T-helper 1 cell treated with Interleukin-12 subunit alpha and Interleukin-12 subunit beta and Interleukin-4 antibody, amounts not matched to agents 30 ng/mL and 1 ng/mL, for 36 hours (primary cell): ENCODE data around the gene KMT5C. TPM values are rescaled to one million over a fixed set of nuclear protein-coding genes. Genes with fewer than 3 reads are reported as not detected.

ENCODE experiments used
- intact Hi-C: fragments of 100-400 bp; cut with micrococcal nuclease; formaldehyde crosslinking; loops from one replicate; pipeline ENCODE4 v1.15.1; 2024
- total RNA-seq: library from RNA; stranded (reverse); gene quantifications from 2 replicates; pipeline ENCODE4 v1.2.3, GENCODE V29; 2022

KMT5C gene
- total RNA-seq, 1 donor from 2014 or later, result 15.4 TPM

GRCh38 chr19:55383279-55384130, 43.8 kb downstream of the KMT5C start:
- intact Hi-C loops, result loop anchor here (1.0 to 10.0 kb wide), 2 partner anchors 91 to 919 kb away; partner anchors contain the start of gene LENG9

DNA sequence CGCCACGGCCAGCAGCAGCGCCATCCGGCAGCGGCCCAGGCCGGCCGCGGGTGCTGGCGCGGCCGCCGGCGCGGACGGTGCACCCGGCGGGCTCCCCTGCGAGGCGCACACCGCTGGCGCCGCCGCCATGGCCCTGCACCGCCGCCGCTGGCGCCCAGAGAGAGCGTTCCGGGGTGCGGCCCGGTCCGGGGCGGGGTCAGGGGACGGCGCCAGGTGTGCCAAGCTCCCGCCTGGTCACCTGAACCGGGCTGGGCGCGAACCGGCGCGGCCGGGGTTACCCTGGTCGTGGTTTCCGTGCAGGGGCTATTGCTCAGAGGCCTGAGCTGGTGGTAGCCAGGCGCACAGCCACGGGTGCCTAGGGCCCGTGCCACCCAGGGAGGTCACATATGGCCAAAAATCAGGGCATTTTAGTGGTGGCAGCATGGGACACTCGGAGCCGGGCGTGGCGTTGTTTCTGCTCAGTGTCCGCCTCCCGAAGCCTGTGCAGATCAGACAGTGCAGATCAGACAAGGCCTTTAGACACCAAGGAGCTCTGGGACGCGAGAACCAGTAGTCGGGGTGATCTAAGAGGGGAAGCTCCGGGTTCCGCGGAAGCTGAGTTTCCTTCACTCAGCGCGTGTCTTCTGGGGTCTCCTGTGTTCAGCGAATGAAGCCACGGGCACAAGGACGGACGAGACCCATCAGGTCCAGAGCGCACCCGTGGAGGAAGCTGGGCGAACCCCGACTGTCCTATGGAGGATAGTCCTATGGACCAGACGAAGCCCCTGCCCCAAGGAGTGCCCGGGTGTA, 44.6 kb downstream of the KMT5C start, which contains the start of gene TMEM238:
TMEM238 (minus strand) TSS at position 162 of the 789 bp plus-strand sequence; CDS start at position 129, 33 bp downstream.
- intact Hi-C loops, result loop anchor here (10.0 kb wide), 1 partner anchor 920 kb away; the partner anchor contains the start of gene LENG9

DNA sequence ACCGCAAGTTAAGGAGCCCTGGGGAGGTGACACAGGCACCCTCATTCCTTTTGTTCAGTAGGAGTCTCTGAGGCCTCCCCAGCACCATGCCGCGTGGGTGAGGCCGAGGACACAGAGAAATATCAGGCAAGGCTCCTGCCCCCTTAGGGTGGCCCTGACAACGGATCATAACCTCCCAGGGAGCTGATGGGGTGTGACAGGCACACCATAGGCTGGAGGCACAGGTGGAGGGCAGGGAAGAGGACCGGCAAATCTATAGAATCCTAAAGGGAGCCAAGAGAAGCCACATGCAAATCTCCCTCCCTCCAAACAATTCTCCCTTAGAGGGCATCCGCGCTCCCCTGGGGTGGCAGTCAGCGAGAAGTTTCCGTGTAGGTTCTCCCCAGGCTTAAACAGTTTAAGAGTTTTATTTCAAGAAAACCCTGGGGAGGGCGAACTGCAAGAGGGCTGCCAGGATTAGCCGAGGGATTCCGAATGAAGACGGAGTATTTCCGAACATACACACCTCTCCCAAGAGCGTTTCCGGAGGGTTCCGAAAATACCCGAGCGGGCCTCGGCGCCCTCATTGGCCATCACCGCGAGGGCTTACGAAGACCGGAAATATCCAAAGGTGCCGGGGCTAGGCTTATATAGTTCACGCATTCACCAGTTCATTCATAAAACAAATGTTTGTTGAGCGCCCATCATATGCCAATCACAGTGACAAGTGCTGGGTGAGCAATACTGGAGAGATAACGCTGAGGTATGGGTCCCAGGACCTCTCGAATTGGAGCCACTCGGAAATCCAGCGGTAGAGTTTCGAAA, 45.4 kb downstream of the KMT5C start:
- intact Hi-C loops, result loop anchor here (1.0 to 10.0 kb wide), 16 partner anchors 23 to 920 kb away; partner anchors contain the start of genes COX6B2, FIZ1, HSPBP1 and ISOC2

GRCh38 chr19:55385724-55386492, 46.2 kb downstream of the KMT5C start, which contains the start of gene RPL28:
Gene RPL28, plus strand, starts transcription at chr19:55385932. Its CDS starts 426 bp downstream, at chr19:55386358.
- intact Hi-C loops, result loop anchor here (1.0 to 10.0 kb wide), 16 partner anchors 22 to 921 kb away; partner anchors contain the start of genes COX6B2, FIZ1, HSPBP1 and ISOC2

DNA sequence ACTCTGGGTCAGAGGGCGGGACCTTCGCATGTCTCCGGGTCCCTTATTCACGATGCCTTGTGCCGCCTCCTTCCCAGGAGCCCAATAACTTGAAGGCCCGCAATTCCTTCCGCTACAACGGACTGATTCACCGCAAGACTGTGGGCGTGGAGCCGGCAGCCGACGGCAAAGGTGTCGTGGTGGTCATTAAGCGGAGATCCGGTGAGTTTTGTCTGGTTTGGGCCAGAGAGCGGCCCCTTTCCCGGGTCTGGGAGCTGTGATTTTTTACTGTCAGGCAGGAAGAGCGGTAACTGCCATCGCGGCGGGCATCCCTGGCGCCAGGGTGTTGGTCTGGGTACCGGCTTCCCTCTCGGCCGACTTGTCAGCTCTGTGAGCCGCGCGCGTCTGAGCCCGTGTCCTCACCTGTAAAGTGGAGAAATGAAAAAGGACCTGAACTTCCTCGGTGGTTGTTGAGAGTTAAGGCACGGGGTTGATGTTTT, 46.9 kb downstream of the KMT5C start:
- intact Hi-C loops, result loop anchor here (5.0 to 10.0 kb wide), 3 partner anchors 116 to 922 kb away; partner anchors contain the start of genes LENG9, ZNF580 and ZNF581

- intact Hi-C loops, result loop anchor here (5.0 to 10.0 kb wide), 3 partner anchors 114 to 923 kb away; partner anchors contain the start of genes LENG9, ZNF580 and ZNF581
These were observed 48.2 kb downstream of the KMT5C start for GRCh38 chr19:55387736-55388497.

DNA sequence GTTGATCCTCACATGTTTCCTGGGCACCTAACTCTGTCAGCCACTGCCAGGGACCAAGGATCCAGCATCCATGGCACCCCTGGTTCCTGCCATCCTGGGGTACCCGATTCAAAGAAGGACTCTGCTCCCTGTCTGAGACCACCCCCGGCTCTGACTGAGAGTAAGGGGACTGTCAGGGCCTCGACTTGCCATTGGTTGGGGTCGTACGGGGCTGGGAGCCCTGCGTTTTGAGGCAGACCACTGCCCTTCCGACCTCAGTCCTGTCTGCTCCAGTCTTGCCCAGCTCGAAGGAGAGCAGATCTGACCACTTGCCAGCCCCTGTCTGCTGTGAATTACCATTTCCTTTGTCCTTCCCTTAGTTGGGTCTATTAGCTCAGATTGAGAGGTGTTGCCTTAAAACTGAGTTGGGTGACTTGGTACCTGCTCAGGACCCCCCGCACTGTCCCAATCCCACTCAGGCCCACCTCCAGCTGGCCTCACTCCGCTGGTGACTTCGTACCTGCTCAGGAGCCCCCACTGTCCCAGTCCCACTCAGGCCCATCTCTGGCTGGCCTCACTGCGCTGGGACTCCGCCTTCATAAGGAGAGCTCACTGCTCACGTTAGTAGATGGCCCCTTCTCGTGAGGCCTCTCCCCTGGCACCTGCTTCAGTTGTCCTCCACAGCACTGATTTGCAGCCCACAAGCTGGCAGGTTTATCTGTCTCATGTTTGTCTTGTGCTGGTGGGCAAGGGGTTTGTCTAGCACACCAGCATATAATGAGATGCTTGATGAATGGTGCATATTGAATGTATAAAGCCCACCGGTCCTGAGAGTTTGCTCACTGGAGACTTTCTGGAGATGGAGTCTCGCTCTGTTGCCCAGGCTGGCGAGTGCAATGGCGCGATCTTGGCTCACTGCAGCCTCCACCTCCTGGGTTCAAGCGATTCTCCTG, 50.0 kb downstream of the KMT5C start:
- intact Hi-C loops, result loop anchor here (5.0 to 10.0 kb wide), 3 partner anchors 113 to 925 kb away; partner anchors contain the start of genes LENG9, ZNF580 and ZNF581

GRCh38 chr19:55390461-55390880, 50.8 kb downstream of the KMT5C start:
- intact Hi-C loops, result no loop called here

DNA sequence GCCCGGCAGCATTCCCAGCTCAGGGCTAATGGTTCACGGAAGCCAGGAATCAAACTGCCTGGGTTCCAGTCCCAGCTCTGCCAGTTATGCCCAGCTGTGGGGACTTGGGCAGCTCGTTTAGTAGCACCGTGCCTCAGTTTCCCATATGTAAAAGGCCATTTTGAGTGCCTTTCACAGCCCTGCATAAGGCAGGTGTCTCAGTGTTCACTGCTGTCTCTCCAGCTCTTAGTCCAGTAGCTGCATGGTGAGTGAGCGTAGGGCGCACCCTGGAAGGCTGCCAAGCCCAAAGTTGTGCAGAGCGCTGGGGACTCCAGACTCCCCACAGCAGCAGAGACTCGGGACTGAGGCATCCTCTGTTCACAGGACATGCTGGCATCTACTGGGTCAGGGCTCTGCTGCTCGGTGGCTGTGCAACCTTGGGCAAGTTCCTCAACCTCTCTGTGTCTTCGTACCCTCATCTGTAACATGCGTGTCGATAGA, 51.6 kb downstream of the KMT5C start:
- intact Hi-C loops, result no loop called here

- intact Hi-C loops, result no loop called here
These were observed 52.3 kb downstream of the KMT5C start for GRCh38 chr19:55391702-55392615.

DNA sequence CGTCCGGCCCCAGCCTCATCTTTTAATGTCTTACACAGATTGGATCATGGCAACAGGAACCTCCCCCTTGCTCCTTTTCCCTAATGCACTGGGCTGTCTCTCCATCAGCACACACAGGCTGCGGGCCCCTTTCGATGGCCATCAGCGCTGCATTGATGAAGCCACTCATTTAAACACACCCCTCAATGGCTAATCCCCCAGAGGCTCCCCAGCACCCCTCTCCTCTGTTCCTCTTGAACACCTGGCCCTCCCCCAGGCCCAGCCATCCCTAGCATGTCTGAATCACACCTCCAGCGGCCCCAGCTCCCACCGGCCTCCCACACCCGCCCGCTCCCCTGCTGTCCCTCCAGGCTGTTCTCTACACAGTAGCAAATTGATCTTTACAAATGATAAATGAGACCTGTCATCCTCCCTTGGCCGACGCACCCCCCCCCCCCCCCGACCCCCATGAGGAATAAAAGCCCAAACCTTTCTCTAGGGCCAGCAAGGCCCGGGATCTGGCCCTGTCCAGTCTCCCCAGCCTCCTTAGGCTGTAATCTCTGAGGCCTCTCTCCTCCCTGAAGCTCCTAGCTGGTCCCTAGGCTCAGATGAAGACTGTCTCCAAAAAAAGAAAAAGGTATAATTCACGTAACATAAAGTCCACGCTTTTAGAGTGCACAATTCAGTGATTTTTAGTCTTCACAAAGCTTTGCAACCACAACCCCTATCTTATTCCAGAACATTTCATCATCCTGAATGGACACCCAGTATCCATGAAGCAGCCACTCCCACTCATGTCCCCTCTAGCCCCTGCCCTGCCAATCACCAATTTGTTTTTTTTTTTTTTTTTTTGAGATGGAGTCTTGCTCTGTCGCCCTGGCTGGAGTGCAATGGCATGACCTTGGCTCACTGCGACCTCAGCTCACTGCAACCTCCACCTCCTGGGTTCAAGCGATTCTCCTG, 53.4 kb downstream of the KMT5C start:
- intact Hi-C loops, result no loop called here
